H9 (cell line): ENCODE results near the gene SLPI. TPM values are rescaled to one million over a fixed set of nuclear protein-coding genes. Genes with fewer than 3 reads are reported as not detected.

ENCODE experiments used
- DNase-seq: peaks from one replicate; pipeline ENCODE4 v3.0.0-alpha.2; 2017
- H2AFZ ChIP-seq: one replicate; pipeline ENCODE4 v1.6.1; 2013; ENCODE audit warnings: mild to moderate bottlenecking, low read length, control low read depth, moderate library complexity
- H2AK5ac ChIP-seq: 2 replicates; pipeline ENCODE4 v1.6.1; 2013; ENCODE audit warnings: low read length, control low read depth, mixed read lengths; ENCODE audit not compliant: insufficient read length
- H2BK120ac ChIP-seq: one replicate; pipeline ENCODE4 v1.6.1; 2013; ENCODE audit warnings: low read depth, mild to moderate bottlenecking, low read length, control low read depth, inconsistent platforms; ENCODE audit not compliant: poor library complexity, severe bottlenecking
- H2BK12ac ChIP-seq: 2 replicates; pipeline ENCODE4 v1.6.1; 2013; ENCODE audit warnings: low read length, control low read depth, mixed read lengths, low read depth; ENCODE audit not compliant: insufficient read length
- H2BK15ac ChIP-seq: 2 replicates; pipeline ENCODE4 v1.6.1; 2013; ENCODE audit warnings: low read depth, low read length, control low read depth
- H2BK20ac ChIP-seq: one replicate; pipeline ENCODE4 v1.6.1; 2013; ENCODE audit warnings: low read depth, mild to moderate bottlenecking, low read length, control low read depth, inconsistent platforms; ENCODE audit not compliant: poor library complexity, severe bottlenecking
- H2BK5ac ChIP-seq: 2 replicates; pipeline ENCODE4 v1.6.1; 2013; ENCODE audit warnings: low read length, control low read depth, mixed read lengths; ENCODE audit not compliant: insufficient read length
- H3K14ac ChIP-seq: 2 replicates; pipeline ENCODE4 v1.6.1; 2013; ENCODE audit warnings: low read length, control low read depth; ENCODE audit not compliant: insufficient read depth
- H3K18ac ChIP-seq: 2 replicates; pipeline ENCODE4 v1.6.1; 2013; ENCODE audit warnings: low read depth, mild to moderate bottlenecking, mixed read lengths, low read length, control low read depth; ENCODE audit not compliant: insufficient read length
- H3K23ac ChIP-seq: 2 replicates; pipeline ENCODE4 v1.6.1; 2013; ENCODE audit warnings: low read length, control low read depth, mixed read lengths, low read depth; ENCODE audit not compliant: insufficient read length
- H3K23me2 ChIP-seq: 2 replicates; pipeline ENCODE4 v1.6.1; 2013; ENCODE audit warnings: low read depth, mild to moderate bottlenecking, mixed read lengths, low read length, control low read depth; ENCODE audit not compliant: insufficient read length, poor library complexity, severe bottlenecking
- H3K27ac ChIP-seq: 2 replicates; pipeline ENCODE4 v1.5.1; 2013; ENCODE audit warnings: low read length, control low read depth, mixed read lengths, low read depth; ENCODE audit not compliant: insufficient read length
- H3K27me3 ChIP-seq: 2 replicates; pipeline ENCODE4 v1.6.1; 2013; ENCODE audit warnings: low read length, control low read depth, inconsistent platforms; ENCODE audit not compliant: insufficient read depth
- H3K4ac ChIP-seq: 2 replicates; pipeline ENCODE4 v1.6.1; 2013; ENCODE audit warnings: low read depth, mild to moderate bottlenecking, control low read depth, inconsistent platforms, low read length, moderate library complexity
- H3K4me1 ChIP-seq: 2 replicates; pipeline ENCODE4 v1.6.1; 2013; ENCODE audit warnings: low read length, control low read depth, inconsistent platforms; ENCODE audit not compliant: insufficient read depth
- H3K4me2 ChIP-seq: 2 replicates; pipeline ENCODE4 v1.6.1; 2013; ENCODE audit warnings: low read length, control low read depth, mixed read lengths; ENCODE audit not compliant: insufficient read length, insufficient read depth
- H3K56ac ChIP-seq: 2 replicates; pipeline ENCODE4 v1.6.1; 2013; ENCODE audit warnings: low read depth, mild to moderate bottlenecking, mixed read lengths, low read length, control low read depth; ENCODE audit not compliant: insufficient read length
- H3K79me1 ChIP-seq: 2 replicates; pipeline ENCODE4 v1.6.1; 2013; ENCODE audit warnings: low read depth, mild to moderate bottlenecking, moderate library complexity, low read length, control low read depth, inconsistent platforms; ENCODE audit not compliant: insufficient read depth, poor library complexity, severe bottlenecking
- H3K79me2 ChIP-seq: 2 replicates; pipeline ENCODE4 v1.6.1; 2013; ENCODE audit warnings: low read length, control low read depth, inconsistent platforms; ENCODE audit not compliant: insufficient read depth
- H3K9ac ChIP-seq: 2 replicates; pipeline ENCODE4 v1.6.1; 2013; ENCODE audit warnings: low read length, control low read depth, mixed read lengths; ENCODE audit not compliant: insufficient read length; ENCODE audit errors: extremely low read depth
- H3K9me3 ChIP-seq: one replicate; pipeline ENCODE4 v1.6.1; 2013; ENCODE audit warnings: low read depth, low read length, inconsistent platforms; ENCODE audit not compliant: control insufficient read depth
- H3T11ph ChIP-seq: one replicate; pipeline ENCODE4 v1.6.1; 2013; ENCODE audit warnings: mild to moderate bottlenecking, low read length, control low read depth, inconsistent platforms
- H4K20me1 ChIP-seq: one replicate; pipeline ENCODE4 v1.6.1; 2013; ENCODE audit not compliant: control insufficient read depth, insufficient read length, insufficient read depth
- H4K5ac ChIP-seq: 2 replicates; pipeline ENCODE4 v1.6.1; 2013; ENCODE audit warnings: low read depth, mild to moderate bottlenecking, mixed read lengths, low read length, control low read depth; ENCODE audit not compliant: insufficient read length
- H4K8ac ChIP-seq: replicated peaks from 2 replicates; pipeline ENCODE4 v1.6.1; 2013; ENCODE audit warnings: low read length, control low read depth, mixed read lengths, low read depth; ENCODE audit not compliant: insufficient read length
- H4K91ac ChIP-seq: 2 replicates; pipeline ENCODE4 v1.6.1; 2013; ENCODE audit warnings: low read depth, mild to moderate bottlenecking, moderate library complexity, mixed read lengths, low read length, control low read depth; ENCODE audit not compliant: insufficient read length
- H3K27ac Mint-ChIP-seq, 3 experiments: 2 replicates in 2 of 3; 3 replicates in 1 of 3; pipeline ENCODE4 v1.8.0; 2020 to 2021; ENCODE audit warnings: mixed read lengths in 3 of 3, mild to moderate bottlenecking in 1 of 3, moderate library complexity in 1 of 3
- H3K27me3 Mint-ChIP-seq: 2 replicates; pipeline ENCODE4 v1.8.0; 2021; ENCODE audit warnings: low read depth, mild to moderate bottlenecking, moderate library complexity, mixed read lengths
- H3K36me3 Mint-ChIP-seq, 3 experiments: 2 replicates in 2 of 3; 3 replicates in 1 of 3; pipeline ENCODE4 v1.8.0; 2020 to 2021; ENCODE audit warnings: low read depth in 3 of 3, mixed read lengths in 3 of 3; ENCODE audit not compliant: insufficient read depth in 1 of 3
- H3K4me1 Mint-ChIP-seq, 2 experiments: 2 replicates each; pipeline ENCODE4 v1.8.0; 2020; ENCODE audit warnings: mixed read lengths in 2 of 2
- H3K4me3 Mint-ChIP-seq, 2 experiments: 2 replicates in 1 of 2; 3 replicates in 1 of 2; pipeline ENCODE4 v1.8.0; 2020 to 2021; ENCODE audit warnings: mild to moderate bottlenecking in 2 of 2, mixed read lengths in 2 of 2, moderate library complexity in 1 of 2
- H3K9me3 Mint-ChIP-seq, 2 experiments: 2 replicates in 1 of 2; 3 replicates in 1 of 2; pipeline ENCODE4 v1.8.0; 2020; ENCODE audit warnings: mild to moderate bottlenecking in 2 of 2, mixed read lengths in 2 of 2, moderate library complexity in 1 of 2
- WGBS: extraction: QIAGEN DNeasy Blood & Tissue Kit; methylation state at CpG from one replicate; pipeline ENCODE4 v1.1.7; 2013; ENCODE audit warnings: missing lambda C conversion rate, low lambda C conversion rate, mixed read lengths; ENCODE audit not compliant: insufficient read length; ENCODE audit errors: extremely low coverage; 5-methylcytosine and 5-hydroxymethylcytosine counted together
- total RNA-seq: library from RNA; stranded (reverse); gene quantifications from 2 replicates; pipeline ENCODE4 v1.2.1, GENCODE V29; 2021
- TF ChIP-seq, protein P1 (sequence below): fragments of 200-600 bp; sonication (generic); conservative IDR thresholded peaks from 3 replicates; pipeline ENCODE4 v1.8.0; 2021; ENCODE audit warnings: antibody characterized with exemption, mild to moderate bottlenecking

The SLPI gene
- total RNA-seq, 1 experiment from 2014 or later, result not detected

DNA sequence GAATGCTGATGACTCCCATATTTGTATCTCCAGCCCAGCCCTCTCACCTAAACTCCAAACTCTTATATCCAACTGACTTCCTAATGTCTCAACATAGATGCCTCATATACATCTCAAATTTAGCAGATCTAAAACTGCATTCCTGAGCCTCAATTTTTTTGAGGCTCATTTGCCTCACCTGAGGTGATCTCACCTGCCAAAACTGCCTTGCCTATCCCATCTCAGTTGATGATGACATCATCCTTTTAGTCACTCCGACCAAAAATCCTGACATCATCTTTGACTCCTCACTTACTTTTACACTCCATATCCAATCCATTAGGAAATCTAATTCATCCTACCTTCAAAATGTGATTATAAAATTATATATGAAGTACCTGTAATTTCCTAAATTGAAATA lies 25.6 kb upstream of the SLPI start:
- no peaks in the 10 kb centered on the region for H3K4me1 Mint-ChIP-seq
- no peak overlapping the region for H2BK20ac ChIP-seq
- no peak overlapping the region for H3K23ac ChIP-seq
- WGBS, result no CpG with 5 or more reads among the region's 1 CpG
- no peak overlapping the region for H4K91ac ChIP-seq
- H2BK15ac ChIP-seq, result no peak overlapping the region
- H4K5ac ChIP-seq, result no peak overlapping the region
- no peaks in the 10 kb centered on the region for H4K20me1 ChIP-seq
- H4K8ac ChIP-seq, result no peak overlapping the region
- H3T11ph ChIP-seq, result no peak overlapping the region
- TF ChIP-seq, protein P1, sequence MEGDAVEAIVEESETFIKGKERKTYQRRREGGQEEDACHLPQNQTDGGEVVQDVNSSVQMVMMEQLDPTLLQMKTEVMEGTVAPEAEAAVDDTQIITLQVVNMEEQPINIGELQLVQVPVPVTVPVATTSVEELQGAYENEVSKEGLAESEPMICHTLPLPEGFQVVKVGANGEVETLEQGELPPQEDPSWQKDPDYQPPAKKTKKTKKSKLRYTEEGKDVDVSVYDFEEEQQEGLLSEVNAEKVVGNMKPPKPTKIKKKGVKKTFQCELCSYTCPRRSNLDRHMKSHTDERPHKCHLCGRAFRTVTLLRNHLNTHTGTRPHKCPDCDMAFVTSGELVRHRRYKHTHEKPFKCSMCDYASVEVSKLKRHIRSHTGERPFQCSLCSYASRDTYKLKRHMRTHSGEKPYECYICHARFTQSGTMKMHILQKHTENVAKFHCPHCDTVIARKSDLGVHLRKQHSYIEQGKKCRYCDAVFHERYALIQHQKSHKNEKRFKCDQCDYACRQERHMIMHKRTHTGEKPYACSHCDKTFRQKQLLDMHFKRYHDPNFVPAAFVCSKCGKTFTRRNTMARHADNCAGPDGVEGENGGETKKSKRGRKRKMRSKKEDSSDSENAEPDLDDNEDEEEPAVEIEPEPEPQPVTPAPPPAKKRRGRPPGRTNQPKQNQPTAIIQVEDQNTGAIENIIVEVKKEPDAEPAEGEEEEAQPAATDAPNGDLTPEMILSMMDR, result no peak
- no peak overlapping the region for H3K4me2 ChIP-seq
- H3K9me3 Mint-ChIP-seq, result no peaks in the 10 kb centered on the region
- H2BK5ac ChIP-seq, result no peak overlapping the region
- no peaks in the 10 kb centered on the region for H3K79me2 ChIP-seq
- H3K27me3 ChIP-seq, result no peaks in the 10 kb centered on the region
- no peaks in the 10 kb centered on the region for H3K79me1 ChIP-seq
- H3K4me1 ChIP-seq, result no peaks in the 10 kb centered on the region
- no peak overlapping the region for H3K56ac ChIP-seq
- peaks cover 6% of the 10 kb centered on the region for H3K27me3 Mint-ChIP-seq
- H2BK120ac ChIP-seq, result no peak overlapping the region
- H3K9me3 ChIP-seq, result no peaks in the 10 kb centered on the region
- H3K18ac ChIP-seq, result no peak overlapping the region
- no peak overlapping the region for H2AFZ ChIP-seq
- no peak overlapping the region for H3K4ac ChIP-seq
- H2AK5ac ChIP-seq, result no peak overlapping the region
- H3K9ac ChIP-seq, result no peak overlapping the region
- no peak overlapping the region for H3K4me3 Mint-ChIP-seq
- H3K27ac Mint-ChIP-seq, result no peak overlapping the region
- H3K36me3 Mint-ChIP-seq, result 0 out of 7 replicates have a peak, but pooled peaks cover 0 to 2% (median 0%) of the 10 kb centered on the region in 3 experiments
- no peak overlapping the region for H2BK12ac ChIP-seq
- DNase-seq, result no peak
- H3K27ac ChIP-seq, result no peak overlapping the region
- H3K14ac ChIP-seq, result no peak overlapping the region
- H3K23me2 ChIP-seq, result no peaks in the 10 kb centered on the region
